MV-4-11 (cell line): ENCODE results near the gene PXDN.

ENCODE experiments used
- DNase-seq: peaks from one replicate; lab custom pipeline; 2025; lab: John Stamatoyannopoulos, UW

PXDN gene

DNA sequence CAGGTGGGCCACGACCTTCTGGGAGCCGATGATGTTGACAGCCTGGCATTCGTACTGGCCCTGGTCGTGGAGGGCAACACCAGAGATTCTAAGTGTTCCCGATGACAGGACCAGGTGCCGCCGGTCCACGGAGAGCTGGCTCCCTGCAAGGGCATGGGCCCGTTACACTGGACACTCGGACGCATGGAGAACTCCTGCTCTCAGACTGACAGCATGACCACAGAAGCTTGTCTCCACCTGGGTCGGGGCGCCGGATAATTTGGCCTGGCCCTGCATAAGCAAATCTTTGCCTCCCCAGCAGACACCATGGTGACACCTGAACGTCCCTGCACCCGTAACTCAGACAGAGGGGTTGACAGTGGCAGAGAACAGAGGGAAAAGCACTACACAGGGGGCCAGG lies 80.7 kb downstream of the PXDN start:
- DNase-seq, result no peak

DNA sequence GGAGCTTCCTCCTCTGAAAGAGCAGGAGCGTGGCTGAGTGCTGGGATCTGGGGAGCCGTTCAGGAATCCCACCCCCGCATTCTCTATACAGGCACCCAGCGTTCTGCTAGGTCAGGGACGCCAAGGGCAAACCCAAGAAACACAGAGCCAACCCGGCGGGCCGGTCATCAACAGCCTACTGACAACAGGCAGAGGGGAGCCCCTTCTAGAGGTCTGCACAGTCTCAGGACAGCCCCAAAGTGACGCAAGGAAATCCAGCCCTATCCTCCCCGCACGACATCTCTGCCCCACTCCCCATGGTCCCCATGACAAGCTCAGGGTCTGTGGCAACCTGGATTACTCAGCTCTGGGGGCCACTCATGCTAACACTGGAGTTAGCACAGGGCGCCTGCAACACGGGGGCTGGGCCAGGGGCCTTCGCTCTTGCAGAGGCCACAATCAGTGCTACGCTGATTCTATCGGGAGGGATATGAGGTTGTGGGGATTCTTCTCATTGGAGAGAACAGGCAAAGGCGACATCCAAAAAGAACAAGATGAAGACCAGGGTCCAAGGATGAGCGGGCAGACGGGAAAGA lies 81.6 kb downstream of the PXDN start:
- no peak for DNase-seq

DNA sequence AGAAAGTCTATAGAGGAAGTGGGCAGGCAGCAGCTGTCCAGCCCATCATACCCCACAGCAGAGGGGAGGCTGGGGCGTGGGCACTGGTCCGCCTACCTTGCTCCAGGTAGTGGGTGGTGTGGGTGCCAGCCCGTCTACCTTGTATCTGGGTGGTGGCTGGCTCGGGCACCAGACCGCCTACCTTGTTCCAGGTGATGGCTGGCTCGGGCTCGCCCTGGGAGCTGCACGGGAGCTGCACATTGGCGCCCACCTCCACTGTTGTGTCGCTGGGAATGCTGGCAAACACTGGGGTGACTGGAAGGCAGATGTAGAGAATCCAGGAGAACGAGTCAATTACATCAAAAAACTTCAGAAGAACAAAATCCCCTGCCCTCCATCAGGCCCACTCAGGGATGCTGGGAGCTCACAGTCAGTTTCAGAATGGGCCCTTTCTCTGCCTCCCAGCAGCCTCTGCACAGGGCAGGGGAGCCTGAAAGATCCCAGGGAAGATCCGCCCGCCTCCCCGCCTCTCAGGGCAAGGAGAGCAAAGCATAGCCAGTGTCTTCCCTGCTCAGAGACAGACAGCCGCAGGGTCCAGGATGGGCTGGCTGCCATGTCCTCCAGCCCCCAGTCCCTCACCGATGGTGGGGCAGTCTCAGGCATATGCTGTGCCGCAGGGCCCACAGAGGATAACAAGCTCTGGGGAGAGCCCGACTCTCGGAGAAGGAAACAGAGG lies 82.3 kb downstream of the PXDN start:
- no peak for DNase-seq

DNA sequence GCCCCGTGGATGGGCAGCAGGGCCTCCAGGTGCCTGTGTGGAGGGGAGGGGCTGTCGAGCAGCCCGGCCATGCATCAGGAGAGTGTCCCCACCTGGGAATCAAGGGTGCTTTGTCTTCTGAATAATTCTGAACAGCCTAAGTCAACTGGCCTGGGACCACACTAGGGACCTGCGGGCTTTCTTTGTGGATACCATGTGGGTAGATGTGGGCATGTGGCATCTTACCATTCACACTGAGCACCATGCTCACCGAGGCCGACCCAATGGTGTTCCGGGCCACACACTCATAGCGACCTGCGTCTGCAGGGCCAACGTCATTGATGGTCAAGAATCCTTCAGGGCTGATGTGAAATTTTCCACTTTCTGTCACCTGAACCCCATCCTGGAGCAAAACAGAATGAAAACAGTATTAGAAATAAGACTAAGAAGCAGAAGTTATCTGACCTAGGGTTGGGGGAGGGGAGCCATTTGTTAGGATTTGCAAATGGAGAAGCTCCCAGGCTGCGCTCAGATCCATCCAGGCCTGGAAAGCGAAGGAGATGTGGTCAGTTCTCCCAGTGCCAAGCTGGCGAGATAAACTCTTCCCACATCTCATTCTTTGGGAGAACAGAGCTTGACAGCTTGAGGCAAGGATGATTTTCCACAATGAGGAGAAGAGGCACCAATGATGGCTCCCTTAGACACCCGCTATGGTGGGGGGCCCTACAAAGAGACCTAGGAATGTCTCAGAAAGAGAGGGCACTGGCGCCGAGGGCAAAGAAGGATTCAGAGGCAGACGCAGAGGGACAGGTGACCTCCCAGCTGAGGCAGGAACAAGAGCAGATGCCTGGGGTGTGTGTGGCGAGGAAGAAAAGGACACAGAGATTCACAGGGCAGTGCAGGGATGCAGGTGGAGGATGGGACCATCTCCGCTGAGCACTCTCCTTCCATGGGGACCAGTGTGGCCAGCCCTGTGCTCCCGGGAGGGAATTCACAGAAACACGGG lies 83.4 kb downstream of the PXDN start:
- DNase-seq, result no peak

DNA sequence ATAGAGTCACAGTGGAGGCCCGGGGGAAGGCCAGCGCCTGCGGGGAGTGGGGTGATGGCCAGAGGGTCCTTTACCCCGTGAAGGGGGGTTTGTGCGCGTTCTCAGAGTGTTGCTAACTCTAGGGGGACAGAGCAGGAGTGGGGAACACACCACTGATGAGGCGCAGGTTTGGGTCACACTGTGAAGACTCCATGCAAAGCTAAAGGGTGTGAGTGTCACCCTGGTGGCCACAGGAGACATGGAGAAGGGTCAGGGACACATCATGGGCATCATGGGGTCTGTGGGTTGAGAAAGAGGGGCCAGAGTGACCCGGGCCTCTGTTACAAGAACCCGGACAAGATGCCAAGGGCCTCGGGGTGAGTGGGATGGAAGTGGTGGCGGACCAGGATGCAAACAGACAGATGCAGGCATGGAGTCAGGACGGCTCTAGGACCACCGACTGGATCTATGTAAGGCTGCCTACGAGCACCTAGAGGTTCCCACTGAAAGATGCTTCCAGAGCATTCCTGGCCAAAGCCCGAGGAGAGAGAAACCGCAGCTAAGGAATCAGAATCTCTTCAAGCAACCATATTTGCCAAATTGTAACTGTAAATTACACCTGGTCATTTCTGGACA lies 84.3 kb downstream of the PXDN start:
- no peak for DNase-seq

DNA sequence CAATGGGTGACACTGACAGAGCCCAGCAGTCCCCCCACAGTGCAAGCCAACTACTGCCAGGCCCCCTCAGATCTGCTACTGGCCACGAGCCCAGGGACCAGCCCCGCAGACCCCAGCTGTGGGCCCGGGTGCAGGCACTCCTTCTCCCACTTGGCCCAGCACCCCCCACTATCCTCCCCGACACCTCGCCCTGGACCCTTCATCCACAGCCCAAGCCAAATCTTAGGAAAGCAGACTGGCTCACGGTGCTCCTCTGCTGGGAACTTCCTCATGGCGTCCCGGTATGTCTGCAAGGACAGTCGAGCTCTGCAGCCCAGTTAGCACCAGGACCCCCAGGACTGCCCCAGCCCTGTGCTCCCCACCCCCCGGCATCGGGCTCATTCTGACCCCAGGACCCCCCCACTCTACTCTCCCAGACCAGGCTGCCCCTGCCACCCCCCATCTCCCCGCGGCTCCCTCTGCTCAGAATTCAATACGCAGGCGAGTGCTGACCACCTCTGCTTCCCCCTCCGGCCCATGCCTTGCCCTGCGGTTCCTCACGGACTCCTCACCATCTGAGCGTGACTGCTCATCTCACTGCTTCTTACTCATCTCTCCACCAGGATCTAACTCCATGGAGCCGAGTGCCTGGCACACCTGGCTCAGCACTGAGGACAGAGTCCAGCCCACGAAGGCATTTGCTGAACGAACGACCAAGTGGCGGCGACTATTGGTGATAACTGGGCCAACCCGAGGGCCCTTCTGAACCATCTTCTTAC lies 85.7 kb downstream of the PXDN start:
- DNase-seq, result no peak

DNA sequence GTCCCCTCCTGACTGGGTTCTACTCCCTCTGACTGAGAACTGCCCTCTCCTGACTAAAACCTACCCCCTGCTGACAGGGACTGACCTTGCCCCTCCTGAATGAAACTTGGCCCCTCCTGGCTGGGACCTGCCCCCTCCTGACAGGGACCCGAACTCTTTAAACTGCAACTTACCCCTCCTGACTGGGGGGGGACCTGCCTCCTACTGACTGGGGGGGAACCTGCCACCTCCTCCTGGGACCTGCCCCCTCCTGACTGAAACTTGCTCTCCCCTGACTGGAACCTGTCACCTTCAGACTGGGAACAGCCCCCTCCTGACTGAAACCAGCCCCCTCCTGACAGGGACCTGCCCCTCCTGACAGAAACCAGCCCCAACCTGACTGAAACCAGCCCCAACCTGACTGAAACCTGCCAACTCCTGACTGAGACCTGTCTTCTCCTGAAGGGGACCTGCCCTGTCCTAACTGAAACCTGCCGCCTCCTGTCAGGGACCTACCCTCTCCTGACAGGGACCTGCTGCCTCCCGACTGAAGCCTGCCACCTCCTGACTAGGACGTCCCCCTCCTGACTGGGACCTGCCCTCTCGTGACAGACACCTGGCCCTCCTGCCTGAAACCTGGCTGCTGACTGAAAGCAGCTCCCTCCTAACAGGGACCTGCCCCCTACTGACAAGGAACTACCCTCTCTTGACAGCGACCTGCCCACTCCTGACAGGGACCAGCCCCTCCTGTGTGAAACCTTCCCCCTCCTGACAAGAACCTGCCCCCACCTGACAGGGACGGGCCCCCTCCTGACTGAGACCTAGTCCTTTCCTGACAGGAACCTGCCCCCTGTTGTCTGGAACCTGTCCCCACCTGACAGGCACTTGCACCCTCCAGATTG lies 87.1 kb downstream of the PXDN start:
- DNase-seq, result no peak

DNA sequence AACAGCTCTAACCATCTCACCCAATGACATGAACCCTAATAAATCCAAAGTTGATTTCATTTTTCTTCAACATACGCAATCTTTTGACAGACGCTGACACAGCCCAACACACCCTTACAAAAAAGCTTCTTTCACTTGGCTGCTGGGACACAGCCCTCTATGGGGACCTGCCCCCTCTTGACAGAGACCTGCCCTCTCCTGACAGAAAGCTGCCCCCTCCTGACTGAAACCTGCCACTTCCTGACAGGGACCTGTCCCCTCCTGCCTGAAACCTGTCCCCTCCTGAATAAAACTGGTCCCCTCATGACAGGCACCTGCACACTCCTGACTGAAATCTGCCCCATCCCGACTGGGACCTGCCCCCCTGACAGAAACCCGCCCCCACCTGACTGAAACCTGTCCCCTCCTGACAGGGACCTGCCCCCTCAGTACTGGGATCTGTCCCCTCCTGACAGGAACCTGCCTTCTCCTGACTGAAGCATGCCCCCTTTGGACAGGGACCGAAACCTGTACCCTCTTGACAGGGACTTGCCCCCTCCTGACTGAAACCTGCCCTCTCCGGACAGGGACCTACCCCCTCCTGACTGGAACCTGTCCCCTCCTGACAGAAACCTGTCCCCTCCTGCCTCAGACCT lies 87.9 kb downstream of the PXDN start:
- DNase-seq, result no peak

DNA sequence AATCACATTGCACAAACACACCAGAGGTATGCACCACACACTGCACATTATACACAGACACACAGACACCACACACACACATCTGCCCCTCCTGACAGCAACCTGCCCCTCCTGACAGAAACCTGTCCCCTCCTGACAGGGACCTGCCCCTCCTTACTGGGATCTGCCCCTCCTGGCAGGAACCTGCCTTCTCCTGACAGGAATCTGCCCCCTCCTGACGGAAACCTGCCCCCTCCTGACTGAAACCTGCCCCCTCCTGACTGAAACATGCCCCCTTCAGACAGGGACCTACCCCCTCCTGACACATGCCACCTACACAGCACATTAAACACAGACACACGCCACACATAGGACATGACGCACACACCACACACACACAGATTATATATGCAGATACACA lies 88.9 kb downstream of the PXDN start:
- DNase-seq, result no peak

DNA sequence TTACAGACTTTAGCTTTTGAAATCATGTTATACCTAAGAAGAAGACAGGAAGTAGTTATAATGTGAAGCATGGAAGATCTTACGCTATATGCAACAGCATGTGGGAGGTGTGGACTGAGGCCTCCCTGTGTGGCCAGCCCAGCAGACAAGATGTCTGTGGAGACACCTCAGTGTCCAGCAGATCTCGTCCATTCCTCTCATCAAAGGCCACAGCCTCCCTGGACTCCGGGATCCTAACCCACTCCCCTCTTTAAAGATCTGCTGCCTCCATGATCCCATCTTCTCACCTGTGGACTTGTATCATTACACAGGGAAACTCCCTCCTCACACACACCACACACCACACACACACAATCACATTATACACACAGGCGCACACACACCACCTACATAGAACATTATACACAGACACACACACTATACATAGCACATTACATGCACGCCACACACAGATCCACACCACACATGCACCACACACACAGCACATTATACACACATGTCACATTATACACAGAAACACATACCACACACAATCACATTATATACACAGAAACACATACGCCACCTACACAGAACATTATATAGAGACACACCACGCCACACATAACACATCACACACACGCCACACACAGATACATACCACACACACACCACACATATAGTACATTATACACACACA lies 89.5 kb downstream of the PXDN start:
- DNase-seq, result no peak

DNA sequence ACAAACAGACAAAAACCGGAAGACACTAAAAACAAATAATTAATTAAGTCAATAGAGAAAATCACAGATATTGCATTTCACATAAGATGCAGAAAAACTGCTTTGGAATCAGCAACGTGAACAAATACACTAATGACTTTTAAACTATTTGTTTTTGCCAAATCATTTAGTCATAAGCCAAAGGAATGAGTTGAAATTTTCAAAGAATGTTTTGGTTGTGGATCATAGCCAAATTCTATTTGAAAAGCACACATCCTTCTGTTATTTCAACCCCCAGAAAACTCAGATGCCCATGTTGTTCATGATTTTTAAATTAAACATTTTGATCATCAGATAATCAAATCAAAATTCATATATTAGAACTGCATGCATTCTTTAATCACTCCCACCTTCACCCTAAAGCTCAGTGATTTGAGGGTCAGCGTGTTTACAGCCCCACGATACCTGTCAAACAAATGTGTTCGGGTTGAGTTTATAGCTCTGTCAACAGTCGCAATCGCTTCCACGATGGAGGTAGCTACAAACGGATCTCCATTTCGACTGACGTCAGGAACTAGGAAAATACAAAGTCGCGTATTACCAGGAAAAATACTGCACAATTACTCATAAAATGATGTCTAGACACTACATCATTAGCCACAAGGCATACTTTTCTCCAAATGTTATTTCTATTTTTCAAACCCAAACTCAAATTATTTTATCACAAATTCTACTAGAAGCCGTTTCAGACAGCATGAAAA lies 90.2 kb downstream of the PXDN start:
- no peak for DNase-seq

DNA sequence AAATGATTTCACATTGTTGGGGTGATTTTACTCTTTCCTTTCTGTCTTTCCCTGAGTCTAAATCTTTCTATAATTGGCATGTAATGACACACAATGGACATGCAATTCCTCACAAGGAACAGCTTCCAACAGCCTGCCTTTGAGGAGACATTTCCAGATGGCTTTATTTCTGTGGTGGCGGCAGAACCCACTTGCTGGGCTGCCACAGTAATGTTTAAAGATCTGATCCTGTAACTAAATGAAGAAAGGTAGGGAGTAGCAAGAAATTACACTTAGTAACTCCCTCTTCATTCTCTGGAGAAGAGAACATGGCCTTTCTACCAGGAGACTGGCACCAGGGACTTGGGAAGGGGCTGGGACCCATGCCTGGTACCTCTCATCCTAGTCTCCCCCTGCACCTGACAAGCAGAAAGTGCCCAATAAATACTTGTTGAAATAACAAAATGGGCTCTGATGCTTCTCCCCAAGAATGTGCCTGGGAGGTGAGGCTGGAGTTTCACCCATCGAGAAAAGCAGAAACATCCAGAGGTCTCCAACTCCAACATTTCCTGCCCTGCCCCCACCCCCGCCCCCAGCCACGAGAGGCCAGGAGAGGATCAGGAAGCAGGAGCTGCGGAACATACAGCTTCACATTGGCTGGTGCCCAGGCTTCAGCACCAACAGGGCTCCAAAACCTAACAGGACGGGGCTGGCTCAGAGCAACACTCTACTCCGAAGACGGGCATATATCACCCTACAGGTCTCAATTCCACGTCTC lies 92.1 kb downstream of the PXDN start:
- no peak for DNase-seq

DNA sequence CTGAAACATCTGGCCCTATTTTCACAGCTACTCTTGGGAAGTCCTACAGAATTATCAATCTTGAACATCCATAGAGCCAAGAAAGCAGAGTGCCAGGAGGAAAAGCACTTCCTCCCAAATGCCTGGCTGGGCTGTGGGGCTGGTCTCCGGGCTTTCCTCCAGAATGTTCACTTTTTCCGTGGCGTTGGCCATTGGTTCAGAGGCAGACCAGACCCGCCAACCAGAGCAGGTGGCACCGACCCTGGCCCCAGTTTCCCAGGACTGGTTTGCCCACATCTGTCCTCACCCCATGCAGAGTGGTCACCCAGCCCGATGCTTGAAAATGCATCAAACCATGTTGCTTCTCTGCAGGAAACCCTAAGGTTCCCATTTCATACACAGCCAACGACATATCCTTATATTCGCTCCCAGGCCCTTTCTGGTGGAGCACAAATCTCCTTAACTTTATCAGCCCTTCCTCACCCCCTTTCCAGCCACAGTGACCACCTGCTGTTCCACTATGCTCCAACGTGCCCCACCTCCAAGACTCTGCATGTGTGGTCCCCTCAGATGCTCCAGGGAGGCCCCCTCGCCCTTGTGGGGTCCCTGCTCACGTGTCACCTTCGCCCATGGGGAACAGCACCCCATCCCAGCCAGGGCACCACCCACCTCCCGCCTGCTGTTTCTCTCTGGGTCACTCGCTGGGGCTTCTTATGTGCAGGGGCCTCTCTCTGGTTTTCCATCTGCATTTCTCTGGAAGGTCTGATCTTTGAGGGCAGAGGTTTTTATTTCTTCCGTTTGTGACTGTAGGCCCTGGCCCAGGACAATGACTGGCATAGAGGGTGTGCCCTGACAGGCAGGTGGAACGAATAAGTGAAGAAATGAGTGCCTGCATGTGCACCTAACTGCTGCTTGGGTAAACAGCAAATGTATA lies 92.9 kb downstream of the PXDN start:
- DNase-seq, result no peak

DNA sequence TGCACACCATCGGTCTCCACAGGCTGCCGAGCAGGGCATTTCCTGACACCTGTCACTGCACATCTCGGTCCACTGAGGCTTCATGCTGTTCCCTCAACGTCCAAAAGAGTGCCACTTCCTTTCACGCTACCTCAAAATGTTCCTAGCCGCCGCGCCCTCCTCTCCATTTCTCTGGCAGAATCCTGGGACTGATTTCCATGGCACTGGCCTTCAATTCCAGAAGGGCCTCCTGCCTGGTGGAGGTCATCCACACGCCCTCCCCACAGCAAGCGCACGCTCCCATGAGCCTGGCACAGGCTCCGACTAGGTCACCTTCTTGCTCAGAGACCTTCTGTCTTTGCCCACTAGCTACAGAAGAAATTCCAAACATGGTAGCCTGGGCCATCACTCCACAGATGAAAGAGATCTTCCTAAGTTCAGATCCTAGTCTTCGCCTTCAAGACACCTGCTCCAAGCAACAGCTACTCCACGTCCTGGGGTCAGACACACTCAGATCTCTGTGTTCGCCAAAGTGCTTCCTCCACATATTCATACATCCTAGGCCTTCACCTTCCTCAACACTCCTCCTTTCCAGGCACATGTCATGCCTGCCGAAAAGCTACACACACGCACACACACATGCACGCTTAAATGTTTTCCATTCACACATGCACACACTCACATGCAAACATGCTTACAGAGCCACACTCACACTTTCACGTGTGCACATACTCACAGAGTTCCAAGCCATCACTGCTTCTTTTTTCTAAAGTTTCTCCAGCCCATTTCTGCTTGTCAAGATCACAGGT lies 94.0 kb downstream of the PXDN start:
- DNase-seq, result no peak

DNA sequence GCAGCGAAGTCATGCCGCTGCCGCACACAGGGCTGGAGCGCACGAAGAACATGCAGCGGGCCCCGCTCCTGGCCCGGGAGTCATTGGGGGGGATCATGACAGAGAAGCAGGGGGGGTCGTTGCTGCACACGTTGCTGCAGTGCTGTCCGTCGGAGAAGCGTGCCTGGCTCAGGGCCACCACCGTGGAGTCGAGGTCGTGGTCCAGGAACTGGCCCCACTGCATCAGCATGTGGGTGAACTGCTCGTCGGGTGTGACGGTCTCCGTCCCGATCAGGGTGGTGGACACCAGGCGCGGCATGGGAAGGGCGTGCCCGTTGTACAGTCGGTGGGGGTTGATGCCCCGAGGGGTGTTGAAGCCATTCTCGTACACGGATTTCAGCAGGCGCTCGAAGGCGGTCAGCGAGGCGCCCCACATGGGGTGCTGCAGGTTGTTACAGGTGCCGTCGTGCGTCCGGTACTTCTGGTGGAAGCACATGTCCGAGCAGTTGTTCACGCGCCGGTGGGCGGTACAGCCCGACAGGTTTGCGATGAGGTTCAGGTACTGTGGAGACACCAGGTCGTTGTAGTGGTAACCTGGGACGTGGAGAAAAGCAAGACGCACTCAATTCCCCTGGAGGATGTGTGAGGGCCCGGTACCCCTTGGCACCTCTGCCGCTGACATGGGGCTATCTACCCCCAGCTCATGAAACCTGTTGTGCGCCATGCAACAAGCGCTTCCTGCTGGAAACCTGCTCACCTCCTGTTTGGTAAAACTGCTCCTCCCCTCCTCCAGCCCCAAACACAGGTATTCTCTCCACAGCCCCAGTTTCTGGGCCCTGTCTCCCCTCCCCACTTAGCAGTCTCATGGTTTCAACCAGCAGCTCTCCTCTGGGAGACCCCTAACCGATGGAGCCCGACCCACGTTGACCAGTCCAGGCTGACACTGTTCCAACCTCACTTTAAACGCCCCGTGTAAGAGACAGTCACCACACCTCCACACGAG lies 94.9 kb downstream of the PXDN start:
- DNase-seq, result no peak
